Spleen (tissue), 3 donors: Measurements from ENCODE around the gene CERS1.

Source experiments
- POLR2A ChIP-seq, 3 donors: fragments of 450-650 bp; IDR thresholded peaks; one replicate each; pipeline ENCODE4 v1.5.1; 2017; ENCODE audit warnings: antibody characterized with exemption in 3 of 3, mild to moderate bottlenecking in 1 of 3
- POLR2AphosphoS5 ChIP-seq, 3 donors: sonication (generic); formaldehyde crosslinking; IDR thresholded peaks; one replicate each; pipeline ENCODE4 v1.5.1; 2017; ENCODE audit warnings: antibody characterized with exemption in 3 of 3

- TF ChIP-seq POLR2AphosphoS5 (IDR thresholded peaks at IDR 0.05) (no peak), POLR2A (IDR thresholded peaks at IDR 0.05) (no peak)
Measured at GRCh38 chr19:18833141-18833476, 62.8 kb downstream of the CERS1 start.
